Mesenchymal stem cell (in vitro differentiated cells and primary cell): Measurements from ENCODE around the gene ITGA1.
A peak's percentile ranks its signal among the peaks of the same experiment; 100 is the strongest.

Experiments
- DNase-seq: peaks from one replicate; pipeline ENCODE4 v3.0.0-alpha.2; 2013
- H2AFZ ChIP-seq: one replicate; pipeline ENCODE4 v1.6.1; 2013; ENCODE audit warnings: low read depth, mild to moderate bottlenecking, control low read depth, inconsistent platforms, low read length, moderate library complexity
- H2AK5ac ChIP-seq: 2 replicates; pipeline ENCODE4 v1.6.1; 2013; ENCODE audit warnings: low read length, moderate library complexity, mild to moderate bottlenecking, inconsistent platforms; ENCODE audit not compliant: severe bottlenecking
- H2BK120ac ChIP-seq: one replicate; pipeline ENCODE4 v1.6.1; 2013; ENCODE audit warnings: low read depth, mild to moderate bottlenecking, inconsistent platforms, low read length, moderate library complexity
- H2BK12ac ChIP-seq, 2 experiments: one replicate each; pipeline ENCODE4 v1.6.1; 2013; ENCODE audit warnings: inconsistent platforms in 2 of 2, low read length in 2 of 2, mild to moderate bottlenecking in 2 of 2, moderate library complexity in 2 of 2, control low read depth in 1 of 2
- H2BK15ac ChIP-seq: one replicate; pipeline ENCODE4 v1.6.1; 2013; ENCODE audit warnings: mild to moderate bottlenecking, low read depth, inconsistent platforms; ENCODE audit not compliant: poor library complexity, severe bottlenecking
- H2BK5ac ChIP-seq: 2 replicates; pipeline ENCODE4 v1.6.1; 2013; ENCODE audit warnings: low read depth, mild to moderate bottlenecking, low read length, control low read depth, inconsistent platforms; ENCODE audit not compliant: poor library complexity, severe bottlenecking
- H3K14ac ChIP-seq, 2 experiments: one replicate each; pipeline ENCODE4 v1.6.1; 2013; ENCODE audit warnings: inconsistent platforms in 2 of 2, low read length in 2 of 2, control low read depth in 1 of 2, mild to moderate bottlenecking in 1 of 2, moderate library complexity in 1 of 2
- H3K18ac ChIP-seq, 2 experiments: one replicate each; pipeline ENCODE4 v1.6.1; 2013; ENCODE audit warnings: inconsistent platforms in 2 of 2, low read length in 2 of 2, control low read depth in 1 of 2, low read depth in 1 of 2, mild to moderate bottlenecking in 1 of 2
- H3K23ac ChIP-seq, 2 experiments: one replicate each; pipeline ENCODE4 v1.6.1; 2013; ENCODE audit warnings: inconsistent platforms in 2 of 2, low read length in 2 of 2, mild to moderate bottlenecking in 2 of 2, moderate library complexity in 2 of 2, control low read depth in 1 of 2
- H3K27ac ChIP-seq: 2 replicates; pipeline ENCODE4 v1.5.1; 2013; ENCODE audit warnings: mild to moderate bottlenecking, moderate library complexity, low read length, control low read depth, inconsistent platforms; ENCODE audit not compliant: poor library complexity, severe bottlenecking
- H3K27me3 ChIP-seq, 2 experiments: 2 replicates each; pipeline versions ENCODE4 v1.6.1 to v1.7.0; 2013; ENCODE audit warnings: low read length in 2 of 2, mild to moderate bottlenecking in 2 of 2, moderate library complexity in 2 of 2, control low read depth in 1 of 2, inconsistent platforms in 1 of 2; ENCODE audit not compliant: control insufficient read depth in 1 of 2, insufficient read depth in 1 of 2
- H3K36me3 ChIP-seq, 2 experiments: 2 replicates each; pipeline versions ENCODE4 v1.6.1 to v1.7.0; 2013; ENCODE audit warnings: low read length in 2 of 2, control low read depth in 1 of 2, inconsistent platforms in 1 of 2, low read depth in 1 of 2, mild to moderate bottlenecking in 1 of 2; ENCODE audit not compliant: insufficient read depth in 2 of 2, control insufficient read depth in 1 of 2
- H3K4ac ChIP-seq, 2 experiments: one replicate each; pipeline ENCODE4 v1.6.1; 2013; ENCODE audit warnings: inconsistent platforms in 2 of 2, low read length in 2 of 2, mild to moderate bottlenecking in 2 of 2, moderate library complexity in 2 of 2, control low read depth in 1 of 2, low read depth in 1 of 2
- H3K4me1 ChIP-seq: 2 replicates; pipeline ENCODE4 v1.6.1; 2013; ENCODE audit warnings: low read depth, low read length, control low read depth; ENCODE audit not compliant: control insufficient read depth, insufficient read depth
- H3K4me2 ChIP-seq: 2 replicates; pipeline ENCODE4 v1.6.1; 2013; ENCODE audit warnings: low read length, mild to moderate bottlenecking, inconsistent platforms; ENCODE audit not compliant: poor library complexity, severe bottlenecking
- H3K4me3 ChIP-seq, 2 experiments: 2 replicates each; pipeline versions ENCODE4 v1.5.1 to v1.7.0; 2013; ENCODE audit warnings: low read length in 2 of 2, mild to moderate bottlenecking in 2 of 2, control low read depth in 1 of 2, low read depth in 1 of 2; ENCODE audit not compliant: insufficient read depth in 1 of 2
- H3K79me1 ChIP-seq: replicated peaks from 2 replicates; pipeline ENCODE4 v1.6.1; 2013; ENCODE audit warnings: mild to moderate bottlenecking, control low read depth, low read length, inconsistent platforms; ENCODE audit not compliant: poor library complexity, severe bottlenecking
- H3K9ac ChIP-seq: 2 replicates; pipeline ENCODE4 v1.7.0; 2013; ENCODE audit warnings: mild to moderate bottlenecking, low read length, moderate library complexity
- H3K9me3 ChIP-seq: 2 replicates; pipeline ENCODE4 v1.7.0; 2013; ENCODE audit warnings: mild to moderate bottlenecking, low read length; ENCODE audit not compliant: control insufficient read depth
- H4K8ac ChIP-seq: one replicate; pipeline ENCODE4 v1.6.1; 2013; ENCODE audit warnings: inconsistent platforms, mild to moderate bottlenecking, low read length, moderate library complexity
- H4K91ac ChIP-seq: one replicate; pipeline ENCODE4 v1.6.1; 2013; ENCODE audit warnings: mild to moderate bottlenecking, low read length, inconsistent platforms
- whole genome bisulfite sequencing: methylation state at CpG from one replicate; pipeline ENCODE4 v1.1.7; 2013; ENCODE audit warnings: mixed read lengths; 5-methylcytosine and 5-hydroxymethylcytosine counted together

ITGA1 gene

GRCh38 chr5:52822437-52822836 lies 34.7 kb downstream of the ITGA1 start:
- no peak for DNase-seq
- Histone ChIP-seq H2BK15ac (no peak overlapping the region), H3K27me3 (no peaks in the 10 kb centered on the region), H3K14ac (no peak overlapping the region), H2BK5ac (no peak overlapping the region), H3K18ac (no peak overlapping the region), H3K36me3 (no peaks in the 10 kb centered on the region), H3K79me1 (peaks cover 5% of the 10 kb centered on the region), H3K4ac (no peak overlapping the region), H2AK5ac (no peak overlapping the region), H4K8ac (no peak overlapping the region), H3K27ac (no peak overlapping the region), H3K9ac (peak overlapping the region; percentile 1), H3K4me3 (peak overlapping the region in 1 of 2 experiments; percentile 31), H3K4me1 (no peaks in the 10 kb centered on the region), H2BK12ac (no peak overlapping the region), H2AFZ (no peak overlapping the region), H3K23ac (no peak overlapping the region), H3K9me3 (no peaks in the 10 kb centered on the region), H3K4me2 (no peak overlapping the region), H4K91ac (no peak overlapping the region), H2BK120ac (no peak overlapping the region)
- WGBS, result 86% methylated on average over 6 of the region's 6 CpGs

GRCh38 chr5:52824827-52825226 lies 37.1 kb downstream of the ITGA1 start:
- Histone ChIP-seq H4K91ac (no peak overlapping the region), H3K23ac (no peak overlapping the region), H4K8ac (no peak overlapping the region), H3K27ac (no peak overlapping the region), H3K27me3 (no peaks in the 10 kb centered on the region), H3K4me2 (no peak overlapping the region), H2BK120ac (no peak overlapping the region), H2BK15ac (no peak overlapping the region), H3K9ac (no peak overlapping the region), H3K4me1 (no peaks in the 10 kb centered on the region), H2AK5ac (no peak overlapping the region), H2BK12ac (no peak overlapping the region), H3K4ac (no peak overlapping the region), H3K9me3 (no peaks in the 10 kb centered on the region), H3K79me1 (peaks cover 4% of the 10 kb centered on the region), H3K18ac (no peak overlapping the region), H2BK5ac (no peak overlapping the region), H2AFZ (no peak overlapping the region), H3K14ac (no peak overlapping the region), H3K4me3 (no peak overlapping the region), H3K36me3 (no peaks in the 10 kb centered on the region)
- no peak for DNase-seq
- no CpG with 5 or more reads among the region's 1 CpG for WGBS

- no peak overlapping the region for H3K14ac ChIP-seq
- H3K27ac ChIP-seq, result no peak overlapping the region
- H3K4me3 ChIP-seq, result no peak overlapping the region
- H3K9ac ChIP-seq, result no peak overlapping the region
- no peak overlapping the region for H3K4me2 ChIP-seq
- no peak overlapping the region for H2AFZ ChIP-seq
- peaks cover 4% of the 10 kb centered on the region for H3K79me1 ChIP-seq
- no peak overlapping the region for H2BK12ac ChIP-seq
- H3K18ac ChIP-seq, result no peak overlapping the region
- H3K27me3 ChIP-seq, result no peaks in the 10 kb centered on the region
- peaks cover 1% of the 10 kb centered on the region for H3K4me1 ChIP-seq
- H4K91ac ChIP-seq, result no peak overlapping the region
- 100% methylated on average over 2 of the region's 2 CpGs for WGBS
- H3K9me3 ChIP-seq, result no peaks in the 10 kb centered on the region
- H3K23ac ChIP-seq, result no peak overlapping the region
- no peak overlapping the region for H3K4ac ChIP-seq
- DNase-seq, result no peak
- H2BK15ac ChIP-seq, result no peak overlapping the region
- H2BK5ac ChIP-seq, result no peak overlapping the region
- H2BK120ac ChIP-seq, result no peak overlapping the region
- H3K36me3 ChIP-seq, result no peaks in the 10 kb centered on the region
- no peak overlapping the region for H4K8ac ChIP-seq
- H2AK5ac ChIP-seq, result no peak overlapping the region
Observed at GRCh38 chr5:52825826-52826225, 38.1 kb downstream of the ITGA1 start.

- Histone ChIP-seq H3K14ac (no peak overlapping the region), H3K4me2 (no peak overlapping the region), H3K9me3 (no peaks in the 10 kb centered on the region), H3K4me1 (peaks cover 1% of the 10 kb centered on the region), H3K18ac (no peak overlapping the region), H2AFZ (no peak overlapping the region), H2BK120ac (no peak overlapping the region), H3K9ac (no peak overlapping the region), H3K79me1 (peaks cover 5% of the 10 kb centered on the region), H3K27me3 (no peaks in the 10 kb centered on the region), H2BK15ac (no peak overlapping the region), H4K8ac (no peak overlapping the region), H2BK5ac (no peak overlapping the region), H2BK12ac (no peak overlapping the region), H4K91ac (no peak overlapping the region), H3K4ac (no peak overlapping the region), H3K4me3 (no peak overlapping the region), H2AK5ac (no peak overlapping the region), H3K23ac (no peak overlapping the region), H3K27ac (no peak overlapping the region), H3K36me3 (no peaks in the 10 kb centered on the region)
- DNase-seq, result no peak
- no CpG with 5 or more reads among the region's 1 CpG for WGBS
Observed at GRCh38 chr5:52827815-52828214, 40.1 kb downstream of the ITGA1 start.
